Measurements from ENCODE around the gene ANKS3. TPM values are rescaled to one million over a fixed set of nuclear protein-coding genes. Genes with fewer than 3 reads are reported as not detected.

Gene ANKS3
- total RNA-seq, 4 donors from 2014 or later: 9.4 to 22.7 (median 11.5) TPM

DNA sequence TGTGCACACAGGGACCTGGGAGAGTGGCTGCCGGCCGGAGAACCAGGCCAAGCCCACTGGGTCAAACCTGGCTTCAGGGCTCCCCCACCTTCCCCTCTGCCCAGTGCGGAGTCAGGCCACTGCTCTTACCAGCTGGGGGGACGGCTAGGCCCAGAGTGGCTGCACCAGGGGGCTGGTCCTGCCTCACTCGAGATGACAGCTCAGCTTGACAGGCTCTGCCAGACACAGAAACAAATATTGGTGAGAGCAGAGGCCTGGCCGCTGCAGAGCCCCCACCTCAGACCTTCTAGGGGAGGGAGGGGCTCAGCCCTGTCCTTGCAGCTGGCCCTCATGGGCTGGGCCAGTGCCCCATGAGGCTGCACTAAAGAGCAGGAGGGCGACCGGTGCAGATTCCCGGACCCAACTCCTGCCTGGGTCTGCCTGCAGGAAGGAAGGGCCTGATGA is 36.2 kb downstream of the ANKS3 start:
- H3K4me3 ChIP-seq: no peak overlapping the region
- H3K4me1 ChIP-seq: peaks cover 11 to 55% (median 14%) of the 10 kb centered on the region in 3 donors
- H3K36me3 ChIP-seq: peaks cover 23 to 81% (median 33%) of the 10 kb centered on the region in 3 donors
- H3K9me3 ChIP-seq: no peaks in the 10 kb centered on the region
- 80% methylated on average over 2 of the region's 9 CpGs; no CpG with 5 or more reads in 1 of the 2 donors for WGBS, 2 donors
- TF ChIP-seq, protein P1, sequence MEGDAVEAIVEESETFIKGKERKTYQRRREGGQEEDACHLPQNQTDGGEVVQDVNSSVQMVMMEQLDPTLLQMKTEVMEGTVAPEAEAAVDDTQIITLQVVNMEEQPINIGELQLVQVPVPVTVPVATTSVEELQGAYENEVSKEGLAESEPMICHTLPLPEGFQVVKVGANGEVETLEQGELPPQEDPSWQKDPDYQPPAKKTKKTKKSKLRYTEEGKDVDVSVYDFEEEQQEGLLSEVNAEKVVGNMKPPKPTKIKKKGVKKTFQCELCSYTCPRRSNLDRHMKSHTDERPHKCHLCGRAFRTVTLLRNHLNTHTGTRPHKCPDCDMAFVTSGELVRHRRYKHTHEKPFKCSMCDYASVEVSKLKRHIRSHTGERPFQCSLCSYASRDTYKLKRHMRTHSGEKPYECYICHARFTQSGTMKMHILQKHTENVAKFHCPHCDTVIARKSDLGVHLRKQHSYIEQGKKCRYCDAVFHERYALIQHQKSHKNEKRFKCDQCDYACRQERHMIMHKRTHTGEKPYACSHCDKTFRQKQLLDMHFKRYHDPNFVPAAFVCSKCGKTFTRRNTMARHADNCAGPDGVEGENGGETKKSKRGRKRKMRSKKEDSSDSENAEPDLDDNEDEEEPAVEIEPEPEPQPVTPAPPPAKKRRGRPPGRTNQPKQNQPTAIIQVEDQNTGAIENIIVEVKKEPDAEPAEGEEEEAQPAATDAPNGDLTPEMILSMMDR (IDR thresholded peaks at IDR 0.05): no peak
- TF ChIP-seq POLR2A (IDR thresholded peaks at IDR 0.05): no peak
- DNase-seq: no peak
- H3K27ac ChIP-seq: no peak overlapping the region
- intact Hi-C loops (cut with DNase I): loop anchor here (10.0 kb wide), 1 partner anchor 257 kb away; the partner anchor contains the start of gene SEC14L5
- H3K27me3 ChIP-seq: no peaks in the 10 kb centered on the region

DNA sequence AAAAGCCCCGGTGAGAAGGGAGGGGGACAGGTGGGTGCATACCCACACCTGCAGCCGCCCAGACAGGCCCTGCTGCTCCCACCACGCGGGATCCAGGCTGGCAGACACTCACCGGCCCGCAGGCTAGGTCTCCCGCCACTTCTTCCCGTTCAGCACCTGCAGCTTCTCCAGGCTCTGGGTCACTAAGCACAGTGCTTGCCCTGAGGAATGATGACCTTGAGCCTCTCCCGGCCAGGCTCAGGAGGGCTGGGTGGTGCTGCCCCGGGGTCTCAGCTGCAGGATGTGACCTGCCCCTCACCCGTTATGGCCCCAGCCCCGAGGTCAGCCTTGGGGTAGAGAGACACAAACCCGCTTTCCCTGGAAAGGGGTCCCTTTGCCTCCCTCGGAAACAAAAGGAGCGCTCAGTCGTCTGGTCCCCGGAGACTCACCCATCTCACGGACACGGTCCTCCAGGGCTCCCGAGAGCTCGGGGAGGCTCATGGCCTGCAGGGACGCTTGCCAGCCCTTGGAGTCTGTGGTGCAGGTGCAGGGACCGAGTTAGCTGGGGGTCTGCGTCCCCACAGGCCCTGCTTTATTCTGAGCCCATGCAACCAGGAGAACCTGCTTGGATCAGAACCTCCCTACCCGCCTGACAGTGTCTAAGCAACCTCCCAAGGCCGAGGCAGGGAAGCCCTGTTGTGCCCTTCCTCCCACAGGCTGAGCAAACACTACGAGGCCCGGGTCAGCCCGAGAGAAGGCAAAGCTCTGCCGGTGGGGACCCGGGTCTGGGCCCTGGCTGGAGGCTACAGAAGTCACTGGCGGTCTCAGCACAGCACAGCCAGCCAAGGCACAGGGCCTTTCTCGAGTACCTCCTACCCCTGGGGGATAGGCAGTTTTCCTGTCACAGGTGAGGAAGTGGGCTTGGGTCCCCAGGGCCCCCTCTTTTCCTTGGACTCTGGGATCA is 36.9 kb downstream of the ANKS3 start:
- intact Hi-C loops (cut with DNase I): loop anchor here (10.0 kb wide), 1 partner anchor 258 kb away; the partner anchor contains the start of gene SEC14L5
- H3K4me3 ChIP-seq: no peak overlapping the region
- no peaks in the 10 kb centered on the region for H3K27me3 ChIP-seq
- peaks cover 18 to 61% (median 18%) of the 10 kb centered on the region in 3 donors for H3K4me1 ChIP-seq
- TF ChIP-seq POLR2A (IDR thresholded peaks at IDR 0.05): no peak
- TF ChIP-seq, protein P1 (IDR thresholded peaks at IDR 0.05): no peak
- no peaks in the 10 kb centered on the region for H3K9me3 ChIP-seq
- H3K36me3 ChIP-seq: peaks cover 23 to 74% (median 27%) of the 10 kb centered on the region in 3 donors
- DNase-seq: no peak
- 60 to 78% methylated on average over 3 to 6 of the region's 33 CpGs for WGBS, 2 donors
- peak overlapping the region in 1 of 4 donors; percentile 26 for H3K27ac ChIP-seq

GRCh38 chr16:4696172-4696904 is 37.7 kb downstream of the ANKS3 start:
- 61% methylated on average over 12 of the region's 19 CpGs; no CpG with 5 or more reads in 1 of the 2 donors for WGBS, 2 donors
- no peaks in the 10 kb centered on the region for H3K27me3 ChIP-seq
- H3K36me3 ChIP-seq: peaks cover 23 to 66% (median 25%) of the 10 kb centered on the region in 3 donors
- peak overlapping the region in 3 of 4 donors; percentile 26 to 96 (median 40) for H3K27ac ChIP-seq
- intact Hi-C loops (cut with DNase I): loop anchor here (10.0 kb wide), 1 partner anchor 258 kb away; the partner anchor contains the start of gene SEC14L5
- DNase-seq: no peak
- TF ChIP-seq, protein P1 (IDR thresholded peaks at IDR 0.05): no peak
- no peak for TF ChIP-seq POLR2A (IDR thresholded peaks at IDR 0.05)
- no peak overlapping the region for H3K4me3 ChIP-seq
- H3K4me1 ChIP-seq: peaks cover 18 to 55% (median 21%) of the 10 kb centered on the region in 3 donors
- H3K9me3 ChIP-seq: no peaks in the 10 kb centered on the region

DNA sequence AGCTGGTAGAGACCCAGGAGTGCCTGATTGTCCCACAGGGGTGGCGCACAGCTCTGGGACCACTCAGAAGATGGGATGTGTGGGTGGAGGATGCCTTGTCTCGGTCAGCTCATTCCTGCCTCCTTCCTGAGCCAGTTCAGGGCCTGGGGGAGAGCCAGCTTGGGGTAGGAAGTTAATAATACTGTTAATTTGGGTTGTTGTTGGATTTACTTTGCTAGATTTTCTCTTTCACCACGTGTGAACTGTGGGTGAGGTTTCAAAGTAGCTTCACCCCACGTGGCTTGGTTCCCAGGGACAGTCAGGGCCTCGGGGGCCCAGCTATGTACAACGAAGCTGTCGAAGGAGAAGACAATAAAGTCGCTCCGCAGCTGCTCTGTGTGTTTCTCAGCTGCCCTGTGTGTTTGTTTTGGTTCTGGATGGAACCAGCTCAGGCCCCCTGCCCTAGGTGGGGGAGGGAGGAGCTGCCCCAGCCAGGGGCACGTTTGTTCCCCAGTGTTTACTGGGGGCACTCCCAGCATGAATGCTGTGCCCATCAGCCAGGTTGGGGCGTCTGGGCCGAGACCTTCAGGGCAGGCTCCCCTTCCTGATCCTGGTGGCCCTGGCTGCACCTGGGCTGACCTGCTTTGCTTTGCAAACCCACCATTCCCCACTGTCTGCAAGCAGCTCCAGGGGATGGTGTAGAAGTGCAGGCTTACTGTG is 38.4 kb downstream of the ANKS3 start:
- Histone ChIP-seq H3K4me3 (no peak overlapping the region), H3K9me3 (no peaks in the 10 kb centered on the region), H3K36me3 (peaks cover 22 to 62% (median 23%) of the 10 kb centered on the region in 3 donors), H3K27me3 (no peaks in the 10 kb centered on the region), H3K27ac (peak overlapping the region in 3 of 4 donors; percentile 40 to 96 (median 93)), H3K4me1 (peaks cover 18 to 53% (median 21%) of the 10 kb centered on the region in 3 donors)
- intact Hi-C loops (cut with DNase I): loop anchor here (10.0 kb wide), 1 partner anchor 259 kb away; the partner anchor contains the start of gene SEC14L5
- TF ChIP-seq, protein P1 (IDR thresholded peaks at IDR 0.05): no peak
- no peak for TF ChIP-seq POLR2A (IDR thresholded peaks at IDR 0.05)
- 17 to 61% methylated on average over 4 to 8 of the region's 12 CpGs for WGBS, 2 donors
- DNase-seq: no peak
